ENCODE measurements around the gene CCR1. TPM values are rescaled to one million over a fixed set of nuclear protein-coding genes. Genes with fewer than 3 reads are reported as not detected.
"Not testable (repeated sequence)": the region's sequence is repeated elsewhere in the genome, so short reads cannot be mapped to it uniquely, and the experiment has no call there.

CCR1 gene
- total and polyA plus RNA-seq, 9 donors, result 2.1 to 4.8 (median 3.4) TPM

DNA sequence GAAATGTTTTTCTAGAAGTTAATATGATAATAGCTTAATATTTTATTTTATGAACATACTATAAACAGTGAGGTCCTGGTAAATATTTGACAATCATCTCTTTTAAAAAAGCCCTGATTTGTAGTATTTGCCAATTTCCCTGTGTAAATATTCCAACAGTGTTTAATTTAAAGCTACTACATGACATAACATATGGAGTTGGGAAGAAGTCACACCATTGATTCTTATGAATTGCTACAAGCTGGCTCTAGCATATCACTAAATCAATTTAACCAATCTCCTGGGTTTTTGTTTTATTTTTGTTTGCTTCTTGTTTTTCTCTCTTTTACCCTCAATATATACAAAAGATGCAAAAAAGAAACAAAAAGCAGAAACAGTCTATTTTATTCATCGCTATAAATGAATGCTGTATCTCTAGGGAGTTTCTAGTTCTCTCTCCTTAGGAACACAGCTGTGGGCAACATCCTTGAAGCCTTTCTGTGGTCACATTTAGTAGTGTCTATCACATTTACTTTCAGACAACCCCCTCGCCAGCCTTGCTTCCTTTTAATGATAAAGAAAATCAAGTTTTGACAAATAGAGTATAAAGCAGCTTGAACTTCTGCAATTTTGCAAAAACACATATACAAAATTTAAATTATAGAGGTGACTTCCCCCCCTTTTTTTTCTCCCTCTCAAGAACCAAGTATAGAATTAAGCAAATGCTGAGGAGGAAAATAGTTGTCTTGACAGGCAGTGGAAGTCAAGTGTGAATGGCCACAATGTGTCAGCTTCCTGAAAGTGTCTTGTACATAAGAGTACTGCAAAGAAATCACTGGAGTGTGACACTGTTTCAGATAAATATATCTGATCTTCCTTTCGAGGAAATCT, 21.4 kb downstream of the CCR1 start:
- peak; percentile 22 for DNase-seq
- H3K4me3 ChIP-seq (ENCODE audit: low read length), result no peak overlapping the region
- no peaks in the 10 kb centered on the region for H3K9me3 ChIP-seq (replicated peaks; ENCODE audit: control insufficient read depth, low read depth, low read length)
- H3K4me1 ChIP-seq (ENCODE audit: control insufficient read depth, insufficient read depth, low read length), result no peaks in the 10 kb centered on the region
- H3K27me3 ChIP-seq (ENCODE audit: control insufficient read depth, insufficient read depth, low read length), result peaks cover 2% of the 10 kb centered on the region
- H3K36me3 ChIP-seq (ENCODE audit: control insufficient read depth, insufficient read depth, low read length), result no peaks in the 10 kb centered on the region
- no peak overlapping the region for H3K27ac ChIP-seq (ENCODE audit: low read length)
- 50% methylated on average over 1 of the region's 3 CpGs for WGBS (ENCODE audit: insufficient coverage)

- WGBS (ENCODE audit: insufficient coverage), result no CpG with 5 or more reads among the region's 1 CpG
- no peak for DNase-seq
Measured at GRCh38 chr3:46184469-46184868, 23.6 kb downstream of the CCR1 start.

GRCh38 chr3:46183330-46183729, 24.8 kb downstream of the CCR1 start:
- 60% methylated on average over 1 of the region's 5 CpGs for WGBS (ENCODE audit: insufficient coverage)
- Histone ChIP-seq H3K27me3 (ENCODE audit: control insufficient read depth, insufficient read depth, low read length) (no peaks in the 10 kb centered on the region), H3K27ac (ENCODE audit: low read length) (no peak overlapping the region), H3K4me3 (ENCODE audit: low read length) (no peak overlapping the region), H3K4me1 (ENCODE audit: control insufficient read depth, insufficient read depth, low read length) (no peaks in the 10 kb centered on the region), H3K36me3 (ENCODE audit: control insufficient read depth, insufficient read depth, low read length) (no peaks in the 10 kb centered on the region), H3K9me3 (replicated peaks; ENCODE audit: control insufficient read depth, low read depth, low read length) (no peaks in the 10 kb centered on the region)
- DNase-seq, result peak; percentile 38

More at GRCh38 chr3:46184469-46184868, 23.6 kb downstream of the CCR1 start:
- H3K4me1 ChIP-seq (ENCODE audit: control insufficient read depth, insufficient read depth, low read length), result no peaks in the 10 kb centered on the region
- no peak overlapping the region for H3K27ac ChIP-seq (ENCODE audit: low read length)
- no peaks in the 10 kb centered on the region for H3K27me3 ChIP-seq (ENCODE audit: control insufficient read depth, insufficient read depth, low read length)
- H3K4me3 ChIP-seq (ENCODE audit: low read length), result no peak overlapping the region
- no peaks in the 10 kb centered on the region for H3K9me3 ChIP-seq (replicated peaks; ENCODE audit: control insufficient read depth, low read depth, low read length)
- H3K36me3 ChIP-seq (ENCODE audit: control insufficient read depth, insufficient read depth, low read length), result no peaks in the 10 kb centered on the region

- no peaks in the 10 kb centered on the region for H3K36me3 ChIP-seq (ENCODE audit: control insufficient read depth, insufficient read depth, low read length)
- H3K9me3 ChIP-seq (replicated peaks; ENCODE audit: control insufficient read depth, low read depth, low read length), result no peaks in the 10 kb centered on the region
- peak; percentile 7 for DNase-seq
- H3K4me3 ChIP-seq (ENCODE audit: low read length), result no peak overlapping the region
- no CpG with 5 or more reads among the region's 2 CpGs for WGBS (ENCODE audit: insufficient coverage)
- no peaks in the 10 kb centered on the region for H3K27me3 ChIP-seq (ENCODE audit: control insufficient read depth, insufficient read depth, low read length)
- H3K27ac ChIP-seq (ENCODE audit: low read length), result no peak overlapping the region
- H3K4me1 ChIP-seq (ENCODE audit: control insufficient read depth, insufficient read depth, low read length), result no peaks in the 10 kb centered on the region
Measured at GRCh38 chr3:46168583-46169345, 39.3 kb downstream of the CCR1 start.

GRCh38 chr3:46163556-46164041, 44.5 kb downstream of the CCR1 start:
- Histone ChIP-seq H3K27me3 (ENCODE audit: control insufficient read depth, insufficient read depth, low read length) (no peaks in the 10 kb centered on the region), H3K27ac (ENCODE audit: low read length) (no peak overlapping the region), H3K36me3 (ENCODE audit: control insufficient read depth, insufficient read depth, low read length) (no peaks in the 10 kb centered on the region), H3K4me1 (ENCODE audit: control insufficient read depth, insufficient read depth, low read length) (no peaks in the 10 kb centered on the region), H3K4me3 (ENCODE audit: low read length) (no peak overlapping the region), H3K9me3 (replicated peaks; ENCODE audit: control insufficient read depth, low read depth, low read length) (no peaks in the 10 kb centered on the region)
- WGBS (ENCODE audit: insufficient coverage), result 72% methylated on average over 3 of the region's 3 CpGs
- DNase-seq, result no peak

- H3K4me3 ChIP-seq (ENCODE audit: low read length), result no peak overlapping the region
- no peaks in the 10 kb centered on the region for H3K27me3 ChIP-seq (ENCODE audit: control insufficient read depth, insufficient read depth, low read length)
- no peak overlapping the region for H3K27ac ChIP-seq (ENCODE audit: low read length)
- no peaks in the 10 kb centered on the region for H3K9me3 ChIP-seq (replicated peaks; ENCODE audit: control insufficient read depth, low read depth, low read length)
- DNase-seq, result no peak
- H3K36me3 ChIP-seq (ENCODE audit: control insufficient read depth, insufficient read depth, low read length), result no peaks in the 10 kb centered on the region
- 57% methylated on average over 4 of the region's 4 CpGs for WGBS (ENCODE audit: insufficient coverage)
- no peaks in the 10 kb centered on the region for H3K4me1 ChIP-seq (ENCODE audit: control insufficient read depth, insufficient read depth, low read length)
Measured at GRCh38 chr3:46162975-46163555, 45.0 kb downstream of the CCR1 start.

GRCh38 chr3:46157685-46158084, 50.4 kb downstream of the CCR1 start:
- H3K36me3 ChIP-seq (ENCODE audit: control insufficient read depth, insufficient read depth, low read length); H3K4me1 ChIP-seq (ENCODE audit: control insufficient read depth, insufficient read depth, low read length); DNase-seq; H3K4me3 ChIP-seq (ENCODE audit: low read length); H3K27ac ChIP-seq (ENCODE audit: low read length); H3K9me3 ChIP-seq (replicated peaks; ENCODE audit: control insufficient read depth, low read depth, low read length); H3K27me3 ChIP-seq (ENCODE audit: control insufficient read depth, insufficient read depth, low read length): not testable (repeated sequence)
- no CpG with 5 or more reads among the region's 1 CpG for WGBS (ENCODE audit: insufficient coverage)

- Histone ChIP-seq H3K9me3 (replicated peaks; ENCODE audit: control insufficient read depth, low read depth, low read length) (no peaks in the 10 kb centered on the region), H3K36me3 (ENCODE audit: control insufficient read depth, insufficient read depth, low read length) (no peaks in the 10 kb centered on the region), H3K27me3 (ENCODE audit: control insufficient read depth, insufficient read depth, low read length) (no peaks in the 10 kb centered on the region), H3K4me3 (ENCODE audit: low read length) (no peak overlapping the region), H3K4me1 (ENCODE audit: control insufficient read depth, insufficient read depth, low read length) (no peaks in the 10 kb centered on the region), H3K27ac (ENCODE audit: low read length) (no peak overlapping the region)
- peak; percentile 16 for DNase-seq
- no CpG with 5 or more reads among the region's 1 CpG for WGBS (ENCODE audit: insufficient coverage)
Measured at GRCh38 chr3:46154311-46154710, 53.8 kb downstream of the CCR1 start.

Measured in muscle of leg (tissue), 11 donors.